HL-60 (cell line): ENCODE measurements around the gene CST9.

Source experiments
- DNase-seq, 2 experiments: peaks; one replicate each; pipeline ENCODE4 v3.0.0-alpha.2; 2010 to 2020; ENCODE audit warnings: low read depth in 1 of 2, low spot score in 1 of 2
- H3K27ac ChIP-seq: fragments of 250-450 bp; sonication (Bioruptor Pico); replicated peaks from 2 replicates; pipeline ENCODE4 v1.5.1; 2020; ENCODE audit warnings: mild to moderate bottlenecking, moderate library complexity
- H3K27me3 ChIP-seq: fragments of 250-450 bp; sonication (Bioruptor Pico); 2 replicates; pipeline ENCODE4 v1.5.1; 2021; ENCODE audit warnings: mild to moderate bottlenecking, moderate library complexity; ENCODE audit not compliant: insufficient read depth, poor library complexity, severe bottlenecking
- H3K4me3 ChIP-seq: replicated peaks from 2 replicates; pipeline ENCODE4 v1.5.1; 2011; ENCODE audit warnings: mild to moderate bottlenecking, control low read depth, low read length; ENCODE audit not compliant: insufficient read depth
- GABPA ChIP-seq: IDR thresholded peaks from 2 replicates; pipeline ENCODE4 v1.6.1; 2012; ENCODE audit warnings: low read depth
- POLR2AphosphoS5 ChIP-seq: IDR thresholded peaks from 2 replicates; pipeline ENCODE4 v1.6.1; 2012; ENCODE audit warnings: low read depth
- REST ChIP-seq: IDR thresholded peaks from 2 replicates; pipeline ENCODE4 v1.6.1; 2012; ENCODE audit warnings: low read depth; ENCODE audit not compliant: insufficient replicate concordance
- SPI1 ChIP-seq: IDR thresholded peaks from 2 replicates; pipeline ENCODE4 v1.6.1; 2012; ENCODE audit warnings: low read depth, mild to moderate bottlenecking, borderline replicate concordance
- TF ChIP-seq, protein P1 (sequence below): IDR thresholded peaks from one replicate; pipeline ENCODE4 v1.5.1; 2011; ENCODE audit warnings: low read length, control low read depth, inconsistent platforms; ENCODE audit not compliant: insufficient read depth

CST9 gene

GRCh38 chr20:23632711-23633573 is 27.2 kb upstream of the CST9 start:
- no peak for TF ChIP-seq GABPA
- no peak for TF ChIP-seq SPI1
- TF ChIP-seq REST = no peak
- no peak for TF ChIP-seq POLR2AphosphoS5
- TF ChIP-seq, protein P1, sequence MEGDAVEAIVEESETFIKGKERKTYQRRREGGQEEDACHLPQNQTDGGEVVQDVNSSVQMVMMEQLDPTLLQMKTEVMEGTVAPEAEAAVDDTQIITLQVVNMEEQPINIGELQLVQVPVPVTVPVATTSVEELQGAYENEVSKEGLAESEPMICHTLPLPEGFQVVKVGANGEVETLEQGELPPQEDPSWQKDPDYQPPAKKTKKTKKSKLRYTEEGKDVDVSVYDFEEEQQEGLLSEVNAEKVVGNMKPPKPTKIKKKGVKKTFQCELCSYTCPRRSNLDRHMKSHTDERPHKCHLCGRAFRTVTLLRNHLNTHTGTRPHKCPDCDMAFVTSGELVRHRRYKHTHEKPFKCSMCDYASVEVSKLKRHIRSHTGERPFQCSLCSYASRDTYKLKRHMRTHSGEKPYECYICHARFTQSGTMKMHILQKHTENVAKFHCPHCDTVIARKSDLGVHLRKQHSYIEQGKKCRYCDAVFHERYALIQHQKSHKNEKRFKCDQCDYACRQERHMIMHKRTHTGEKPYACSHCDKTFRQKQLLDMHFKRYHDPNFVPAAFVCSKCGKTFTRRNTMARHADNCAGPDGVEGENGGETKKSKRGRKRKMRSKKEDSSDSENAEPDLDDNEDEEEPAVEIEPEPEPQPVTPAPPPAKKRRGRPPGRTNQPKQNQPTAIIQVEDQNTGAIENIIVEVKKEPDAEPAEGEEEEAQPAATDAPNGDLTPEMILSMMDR = no peak
- Histone ChIP-seq H3K4me3 (no peak overlapping the region), H3K27me3 (no peaks in the 10 kb centered on the region), H3K27ac (no peak overlapping the region)
- no peak for DNase-seq

DNA sequence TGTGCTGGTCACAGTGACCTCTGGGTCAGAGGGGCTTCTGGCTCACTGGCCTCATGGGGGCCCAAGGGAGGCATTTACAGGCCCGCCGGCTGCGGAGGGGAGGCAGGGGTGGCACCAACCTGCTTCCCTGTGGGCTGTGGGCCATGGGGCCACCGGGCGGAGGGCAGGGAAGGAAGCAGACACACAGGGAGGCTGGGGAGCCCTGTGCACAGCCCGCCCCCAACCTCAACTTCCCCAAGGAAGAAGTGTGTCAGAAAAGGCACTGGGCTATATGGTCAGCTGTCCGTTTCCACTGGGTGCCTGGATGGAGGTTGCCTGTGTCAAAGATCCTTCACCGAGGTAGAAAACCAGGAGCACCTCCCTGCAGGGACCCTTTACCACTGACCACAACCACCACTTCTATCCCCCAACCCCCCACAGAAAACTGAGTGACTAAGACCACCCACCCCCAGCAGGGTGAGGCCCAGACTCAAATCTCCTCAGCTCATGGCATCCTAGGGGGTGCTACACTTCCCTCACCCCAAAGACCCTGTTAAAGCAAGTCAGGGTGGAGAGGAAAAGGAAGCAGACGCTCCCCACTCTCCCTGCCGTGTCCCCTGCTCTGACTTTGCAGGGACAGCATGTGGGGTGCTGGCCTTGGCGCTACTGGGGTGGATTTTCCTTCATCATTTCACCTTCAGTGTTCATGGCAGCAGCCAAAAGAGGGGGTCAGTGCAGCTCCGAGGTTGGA is 26.4 kb upstream of the CST9 start:
- no peak for DNase-seq
- Histone ChIP-seq H3K4me3 (no peak overlapping the region), H3K27me3 (no peaks in the 10 kb centered on the region), H3K27ac (no peak overlapping the region)
- TF ChIP-seq SPI1 (no peak), REST (no peak), POLR2AphosphoS5 (no peak), GABPA (no peak)
- TF ChIP-seq, protein P1 = no peak

GRCh38 chr20:23631226-23631822 is 25.6 kb upstream of the CST9 start:
- no peaks in the 10 kb centered on the region for H3K27me3 ChIP-seq

More at GRCh38 chr20:23631226-23631822, 25.6 kb upstream of the CST9 start:
- DNase-seq = no peak
- Histone ChIP-seq H3K4me3 (no peak overlapping the region), H3K27ac (no peak overlapping the region)
- TF ChIP-seq POLR2AphosphoS5 (no peak), GABPA (no peak), SPI1 (no peak), REST (no peak)
- TF ChIP-seq, protein P1 = no peak
